ENCODE results near the gene SLC38A2.

The SLC38A2 gene

GRCh38 chr12:46360908-46361666, 11.5 kb downstream of the SLC38A2 start:
- H3K9me3 ChIP-seq (ENCODE audit: insufficient read depth, low read length), result no peaks in the 10 kb centered on the region
- H3K9me2 ChIP-seq (replicated peaks; ENCODE audit: insufficient read depth, low read length), result no peaks in the 10 kb centered on the region
- no peaks in the 10 kb centered on the region for H3K27me3 ChIP-seq (ENCODE audit: low read length)
- H3K9ac ChIP-seq (ENCODE audit: low read length), result no peak overlapping the region
- H2AFZ ChIP-seq (ENCODE audit: low read depth, low read length, severe bottlenecking), result no peak overlapping the region
- no peak overlapping the region for H3K4me3 ChIP-seq (ENCODE audit: insufficient read depth, low read length, poor library complexity, severe bottlenecking)
- peaks cover 4% of the 10 kb centered on the region for H3F3A ChIP-seq (ENCODE audit: insufficient read depth)
- TF ChIP-seq CTCF (IDR thresholded peaks at IDR 0.05; ENCODE audit: insufficient read depth, low read length, poor library complexity, severe bottlenecking), result no peak
- no peak for TF ChIP-seq EZH2phosphoT487 (conservative IDR thresholded peaks at IDR 0.05; ENCODE audit: low read length)
- H4K20me1 ChIP-seq (ENCODE audit: low read depth, low read length), result no peaks in the 10 kb centered on the region; the same call in 1 of the 2 replicates
- no peaks in the 10 kb centered on the region for H3K79me2 ChIP-seq (ENCODE audit: insufficient read depth, low read length)
- H3K27ac ChIP-seq (ENCODE audit: low read depth, low read length), result no peak overlapping the region
- no peak overlapping the region for H3K4me2 ChIP-seq (ENCODE audit: low read depth, low read length, poor library complexity, severe bottlenecking)
- peaks cover 72% of the 10 kb centered on the region for H3K36me3 ChIP-seq (ENCODE audit: low read length)

GRCh38 chr12:46360370-46360769, 12.2 kb downstream of the SLC38A2 start:
- peaks cover 65% of the 10 kb centered on the region for H3K36me3 ChIP-seq (ENCODE audit: low read length)
- no peaks in the 10 kb centered on the region for H3K79me2 ChIP-seq (ENCODE audit: insufficient read depth, low read length)
- peaks cover 4% of the 10 kb centered on the region; the same call in 1 of the 2 replicates for H3F3A ChIP-seq (ENCODE audit: insufficient read depth)
- TF ChIP-seq EZH2phosphoT487 (conservative IDR thresholded peaks at IDR 0.05; ENCODE audit: low read length) (no peak), CTCF (IDR thresholded peaks at IDR 0.05; ENCODE audit: insufficient read depth, low read length, poor library complexity, severe bottlenecking) (no peak)
- no peak overlapping the region for H3K4me2 ChIP-seq (ENCODE audit: low read depth, low read length, poor library complexity, severe bottlenecking)
- no peak overlapping the region for H3K27ac ChIP-seq (ENCODE audit: low read depth, low read length)
- H3K9ac ChIP-seq (ENCODE audit: low read length), result no peak overlapping the region
- H3K9me2 ChIP-seq (replicated peaks; ENCODE audit: insufficient read depth, low read length), result no peaks in the 10 kb centered on the region
- no peak overlapping the region for H3K4me3 ChIP-seq (ENCODE audit: insufficient read depth, low read length, poor library complexity, severe bottlenecking)
- no peaks in the 10 kb centered on the region for H3K27me3 ChIP-seq (ENCODE audit: low read length)
- H4K20me1 ChIP-seq (ENCODE audit: low read depth, low read length), result no peaks in the 10 kb centered on the region; the same call in 1 of the 2 replicates
- no peak overlapping the region for H2AFZ ChIP-seq (ENCODE audit: low read depth, low read length, severe bottlenecking)
- no peaks in the 10 kb centered on the region for H3K9me3 ChIP-seq (ENCODE audit: insufficient read depth, low read length)

GRCh38 chr12:46359667-46360280, 12.8 kb downstream of the SLC38A2 start:
- Histone ChIP-seq H3K27me3 (ENCODE audit: low read length) (no peaks in the 10 kb centered on the region), H3K36me3 (ENCODE audit: low read length) (peaks cover 59% of the 10 kb centered on the region), H2AFZ (ENCODE audit: low read depth, low read length, severe bottlenecking) (no peak overlapping the region), H3K9ac (ENCODE audit: low read length) (no peak overlapping the region), H3K9me3 (ENCODE audit: insufficient read depth, low read length) (no peaks in the 10 kb centered on the region), H3K9me2 (replicated peaks; ENCODE audit: insufficient read depth, low read length) (no peaks in the 10 kb centered on the region), H4K20me1 (ENCODE audit: low read depth, low read length) (no peaks in the 10 kb centered on the region; the same call in 1 of the 2 replicates), H3F3A (ENCODE audit: insufficient read depth) (peaks cover 4% of the 10 kb centered on the region; the same call in 1 of the 2 replicates), H3K4me3 (ENCODE audit: insufficient read depth, low read length, poor library complexity, severe bottlenecking) (no peak overlapping the region), H3K4me2 (ENCODE audit: low read depth, low read length, poor library complexity, severe bottlenecking) (no peak overlapping the region), H3K79me2 (ENCODE audit: insufficient read depth, low read length) (no peaks in the 10 kb centered on the region), H3K27ac (ENCODE audit: low read depth, low read length) (no peak overlapping the region)
- TF ChIP-seq CTCF (IDR thresholded peaks at IDR 0.05; ENCODE audit: insufficient read depth, low read length, poor library complexity, severe bottlenecking) (no peak), EZH2phosphoT487 (conservative IDR thresholded peaks at IDR 0.05; ENCODE audit: low read length) (no peak)

All from SU-DHL-6 (cell line).